NCI-H187 treated with DMSO at 0.1 percent for 48 hours (cell line): ENCODE measurements around the gene VMA21.
A peak's percentile ranks its signal among the peaks of the same experiment; 100 is the strongest.

Experiments
- DNase-seq: peaks from one replicate; lab custom pipeline; 2025; lab: John Stamatoyannopoulos, UW

The VMA21 gene, protein sequence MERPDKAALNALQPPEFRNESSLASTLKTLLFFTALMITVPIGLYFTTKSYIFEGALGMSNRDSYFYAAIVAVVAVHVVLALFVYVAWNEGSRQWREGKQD

DNA sequence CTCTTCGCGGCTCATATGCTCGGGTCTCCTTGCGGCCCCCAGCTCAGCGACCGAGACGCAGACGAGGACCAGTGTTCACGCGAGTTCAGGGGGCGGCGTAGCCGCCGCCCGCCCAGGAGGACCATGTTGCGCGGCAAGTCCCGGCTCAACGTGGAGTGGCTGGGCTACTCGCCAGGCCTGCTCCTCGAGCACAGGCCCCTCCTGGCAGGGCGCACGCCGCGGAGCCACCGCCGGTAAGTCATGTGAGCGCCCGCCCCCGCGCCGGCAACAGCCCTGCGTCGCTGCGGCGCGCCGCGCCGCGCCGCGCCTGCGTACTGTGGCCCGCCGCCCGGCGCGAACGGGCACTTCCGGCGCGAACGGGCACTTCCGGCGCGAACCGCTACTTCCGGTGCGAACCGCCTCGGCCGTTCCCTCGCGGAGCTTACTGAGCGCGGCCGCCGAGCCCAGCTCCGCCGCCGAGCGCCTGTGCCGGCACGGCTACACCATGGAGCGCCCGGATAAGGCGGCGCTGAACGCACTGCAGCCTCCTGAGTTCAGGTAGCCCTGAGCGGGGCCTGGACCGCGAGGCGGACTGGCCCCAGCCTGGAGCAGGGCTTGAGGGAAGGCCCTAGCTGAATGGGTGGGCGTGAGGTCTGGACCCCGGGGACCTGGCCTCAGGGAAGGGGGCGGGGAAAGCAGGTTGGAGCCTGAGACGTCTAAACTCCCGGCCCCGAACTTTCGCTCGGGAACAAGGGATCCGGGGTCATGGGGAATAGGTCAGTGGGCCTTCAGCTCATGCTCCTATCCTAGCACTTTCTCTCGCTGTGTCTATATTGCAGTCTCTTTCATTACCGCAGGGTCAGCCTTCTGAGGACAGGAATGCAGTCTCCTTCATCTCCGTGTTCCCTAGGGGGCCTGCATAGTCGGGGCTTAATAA, at the start of gene VMA21:
Gene VMA21, plus strand, starts transcription at position 382 of the 916 bp plus-strand sequence. Its CDS starts 103 bp downstream, at position 485.
- peak; percentile 53 for DNase-seq

DNA sequence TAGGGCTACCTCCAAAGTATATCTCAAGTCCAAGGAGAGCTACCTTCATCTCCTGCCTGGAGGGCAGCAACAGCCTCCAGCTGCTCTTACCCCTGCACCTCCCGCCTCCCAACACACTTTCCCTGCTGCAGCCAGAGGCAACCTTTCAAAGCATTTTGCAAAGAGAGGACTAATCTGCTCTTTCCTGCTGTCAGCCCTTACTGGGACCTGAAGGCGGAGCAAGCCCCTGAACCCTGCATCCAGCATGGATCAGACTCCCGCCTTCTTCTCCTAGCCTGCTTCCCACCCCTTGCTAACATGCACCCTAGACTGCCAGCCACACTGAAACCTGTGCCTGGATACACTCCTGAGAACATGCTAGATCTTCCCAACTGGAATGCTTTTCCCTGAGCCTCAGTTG, 37.7 kb upstream of the VMA21 start:
- DNase-seq: no peak

DNA sequence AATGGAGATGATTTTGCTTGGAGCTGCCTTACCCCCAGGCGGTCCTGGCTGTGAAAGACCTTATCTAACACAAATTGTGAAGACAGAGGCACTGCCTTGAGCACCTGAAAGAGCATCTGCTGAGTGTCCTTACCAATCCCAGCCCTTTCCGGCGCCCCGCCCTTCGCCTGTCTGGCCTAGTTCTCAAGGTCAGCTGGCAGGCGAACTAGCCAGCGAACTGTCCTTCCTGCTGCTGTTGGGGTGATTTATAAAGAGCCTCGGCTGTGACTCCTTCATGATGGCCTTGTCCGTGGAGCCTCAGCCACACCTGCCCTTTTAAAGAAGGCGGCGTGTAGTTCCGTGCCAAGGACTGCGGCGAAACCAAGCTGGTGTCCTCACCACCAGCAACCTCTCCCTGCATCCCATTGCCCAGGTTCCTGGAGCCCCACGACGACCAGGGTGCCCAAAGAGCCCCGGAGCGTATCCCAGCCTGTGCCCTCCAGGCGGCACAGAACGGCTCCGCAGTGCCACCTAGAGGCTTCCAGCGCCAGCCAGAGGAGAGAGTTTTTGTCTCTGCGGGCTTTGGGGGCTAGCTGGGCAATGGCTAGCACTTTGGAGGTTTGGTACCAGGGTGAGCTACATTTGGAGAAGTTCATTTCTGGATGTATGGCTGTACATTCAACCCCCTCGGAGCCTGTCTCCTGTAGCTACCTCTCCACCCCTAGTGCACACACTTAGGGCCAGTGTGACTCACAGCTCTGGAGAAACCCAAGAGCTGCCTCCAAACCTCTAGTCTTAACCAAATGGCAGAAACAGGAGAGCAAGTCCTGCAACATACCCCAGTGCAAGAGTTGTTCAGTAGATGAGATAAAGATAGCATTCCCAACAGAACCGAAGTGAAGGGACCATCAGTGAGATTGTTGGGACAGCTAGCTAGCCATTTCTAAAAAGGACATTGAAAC, 36.8 kb upstream of the VMA21 start:
- no peak for DNase-seq

DNA sequence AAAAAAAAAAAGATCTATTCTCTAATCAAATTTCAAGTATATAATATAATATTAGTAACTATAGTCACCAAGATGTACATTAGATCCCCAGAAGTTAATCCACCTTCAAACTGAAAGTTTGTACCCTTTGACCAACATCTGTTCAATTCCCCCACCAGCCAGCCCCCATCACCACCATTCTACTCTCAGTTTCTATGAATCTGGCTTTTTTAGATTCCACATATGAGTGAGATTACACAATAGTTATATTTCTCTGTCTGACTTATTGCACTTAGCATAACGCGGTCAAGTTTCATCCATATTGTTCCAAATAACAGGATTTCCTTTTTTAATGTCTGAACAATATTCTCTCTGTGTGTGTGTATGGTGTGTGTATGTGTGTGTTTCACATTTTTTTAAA, 33.7 kb upstream of the VMA21 start:
- no peak for DNase-seq

DNA sequence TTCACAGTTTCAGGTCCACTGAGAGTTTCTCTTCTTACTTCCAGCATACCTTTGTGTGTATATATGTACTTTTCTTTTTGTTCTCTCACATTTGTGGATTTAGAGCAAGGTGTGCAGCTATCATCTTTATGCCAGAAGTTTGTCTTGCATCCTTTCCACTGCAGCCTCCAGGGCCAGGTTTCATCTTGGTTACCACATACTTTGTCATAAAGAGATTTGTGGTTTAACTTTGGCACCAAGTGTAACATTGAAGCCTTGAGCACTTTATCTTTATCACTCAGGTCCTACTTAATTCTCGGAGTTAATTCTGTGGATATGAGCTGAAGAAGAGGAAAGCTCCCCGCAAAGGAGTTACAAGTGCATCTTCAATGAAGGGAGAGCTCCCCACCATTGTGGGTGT, 31.4 kb upstream of the VMA21 start:
- DNase-seq: no peak

DNA sequence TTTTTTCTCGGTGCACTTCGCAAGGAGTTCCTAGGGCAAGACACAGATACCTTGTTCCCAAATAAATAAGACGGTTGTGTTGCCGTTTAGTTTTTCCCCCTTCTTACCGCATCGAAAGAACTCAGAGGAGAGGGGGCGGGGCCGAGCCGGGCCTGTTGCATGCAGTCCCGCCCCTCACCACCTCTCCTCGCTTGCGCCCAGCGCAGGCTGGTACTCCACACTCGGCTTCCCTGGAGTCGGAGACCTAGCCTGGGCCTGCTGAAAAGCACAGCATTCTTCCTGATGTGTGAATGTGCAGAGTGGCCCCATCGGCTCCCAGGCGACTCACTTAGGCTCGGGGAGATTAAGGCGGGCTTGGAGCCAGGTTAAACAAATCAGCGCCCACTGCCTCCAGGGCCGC, 26.1 kb upstream of the VMA21 start:
- no peak for DNase-seq

DNA sequence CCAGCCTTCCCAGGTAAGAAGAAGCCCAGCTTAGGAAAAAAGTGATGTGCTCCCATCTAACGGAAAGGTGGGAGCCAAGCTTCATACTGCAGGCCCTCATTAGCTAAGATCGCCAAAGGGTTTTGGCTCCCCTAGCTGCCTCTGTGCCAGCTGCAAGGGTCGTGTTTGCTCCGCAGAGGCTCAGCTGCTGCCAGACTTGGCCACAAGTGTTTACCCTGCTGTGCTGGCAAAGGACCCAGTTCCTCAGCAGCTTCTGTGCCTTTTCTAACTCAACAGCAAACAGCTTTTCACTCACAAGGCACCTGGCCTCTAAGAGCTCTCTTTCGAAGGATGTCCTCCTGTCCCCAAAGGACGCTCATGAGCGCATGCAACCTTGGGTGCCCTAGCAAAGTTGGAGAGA, 12.2 kb upstream of the VMA21 start:
- no peak for DNase-seq

DNA sequence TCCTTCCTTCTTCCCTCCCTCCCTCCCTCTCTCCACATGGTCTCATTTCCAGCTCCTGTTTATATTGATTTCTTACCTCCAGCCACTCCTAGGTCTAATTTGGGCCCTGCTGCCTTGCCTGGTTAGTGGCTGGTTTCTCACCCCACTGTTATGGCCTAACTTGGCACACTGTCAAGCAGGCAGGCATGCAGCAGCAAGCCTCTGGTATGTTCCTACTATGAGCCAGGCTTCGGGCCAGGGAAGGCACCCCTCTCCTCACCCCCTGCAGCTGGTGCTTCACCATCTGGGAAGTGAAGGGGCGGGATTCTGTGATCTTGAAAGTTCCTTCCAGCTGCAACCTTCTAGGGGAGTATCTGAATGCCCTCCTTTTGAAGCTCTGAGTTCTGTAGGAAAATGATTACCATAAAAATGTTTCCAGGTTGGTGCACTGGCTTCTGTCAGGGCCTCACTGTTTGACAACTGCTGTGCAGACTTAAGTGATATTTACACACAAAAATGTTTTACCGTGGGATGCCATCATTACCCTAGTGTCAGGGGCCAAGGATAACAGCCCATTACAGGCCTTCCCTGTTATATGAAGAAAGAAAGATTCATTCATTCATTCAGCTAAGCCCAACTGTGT, 10.1 kb upstream of the VMA21 start:
- no peak for DNase-seq

DNA sequence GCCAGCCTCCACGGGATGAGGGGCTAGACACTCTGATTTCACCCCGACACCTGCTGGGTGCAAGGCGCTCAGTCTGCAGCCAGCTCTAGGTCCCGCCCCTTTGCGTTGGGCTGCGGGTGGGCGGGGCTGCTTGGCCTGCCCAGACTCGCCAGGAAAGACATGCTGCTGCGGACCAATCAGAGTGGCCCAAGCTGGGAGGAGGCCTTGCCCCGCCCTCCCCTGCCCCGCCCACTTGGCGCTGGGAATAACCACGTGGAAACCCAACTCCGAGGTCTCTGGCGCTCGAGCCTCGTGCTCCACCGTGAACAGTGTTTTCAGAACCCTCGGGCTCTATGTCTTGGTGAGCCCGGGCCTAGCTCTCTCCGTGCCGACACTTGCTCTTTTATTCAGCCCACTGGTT, 5.3 kb upstream of the VMA21 start:
- DNase-seq: no peak

DNA sequence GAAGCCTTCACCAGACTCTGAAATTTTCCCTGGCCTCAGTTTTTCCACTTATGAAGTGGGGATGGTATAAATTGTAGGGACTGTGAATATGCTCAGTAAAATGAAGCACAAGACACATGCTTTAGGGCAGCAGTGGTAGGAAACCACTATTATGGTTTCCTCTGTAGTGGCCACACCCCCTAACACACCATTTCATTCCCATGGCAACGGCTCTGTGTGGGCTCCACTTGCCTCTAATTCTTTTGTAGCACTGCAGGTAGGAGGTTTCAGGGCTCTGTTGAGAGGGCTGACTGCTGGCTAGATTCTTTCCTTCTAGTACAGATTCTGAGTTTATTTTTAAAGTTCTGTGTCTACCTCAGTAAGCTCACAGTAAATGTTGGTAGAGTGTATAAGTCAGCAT, 3.5 kb upstream of the VMA21 start:
- peak; percentile 50 for DNase-seq

DNA sequence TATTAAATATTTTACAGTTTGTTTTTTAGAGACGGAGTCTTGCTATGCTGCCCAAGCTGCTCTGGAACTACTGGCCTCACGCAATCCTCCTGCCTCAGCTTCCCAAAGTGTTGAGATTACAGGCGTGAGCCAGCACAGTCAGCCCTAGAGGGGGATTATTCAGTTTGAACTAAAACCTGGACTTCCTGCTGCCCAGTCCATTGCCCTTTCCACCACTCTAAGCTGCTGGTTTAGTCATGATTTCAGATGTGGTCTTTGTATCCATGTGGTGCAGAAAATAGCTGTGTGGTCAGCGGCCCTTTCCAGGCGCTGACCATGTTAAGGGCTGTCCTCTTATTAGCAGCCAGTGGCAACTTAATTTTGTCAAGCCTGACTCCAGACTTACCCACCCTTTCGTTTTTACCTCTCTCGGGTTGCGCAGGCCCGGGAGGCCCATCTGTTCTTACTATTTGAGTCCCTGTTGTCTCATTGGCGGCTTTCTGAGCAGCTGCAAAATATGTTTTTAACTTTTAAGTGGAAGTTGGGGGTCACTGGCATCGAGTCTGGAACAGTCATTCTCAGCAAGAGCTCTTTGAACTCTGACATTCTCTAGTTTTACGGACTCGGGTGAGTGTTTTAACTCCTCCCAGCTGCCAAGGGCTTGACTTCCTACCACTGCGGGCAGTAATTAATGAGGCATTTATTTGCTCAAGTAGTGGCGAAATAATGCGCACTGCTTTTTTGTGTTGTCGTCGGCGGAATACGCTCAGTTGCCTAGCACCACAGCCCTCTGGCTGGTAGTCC, 773 bp upstream of the VMA21 start:
- DNase-seq: no peak

DNA sequence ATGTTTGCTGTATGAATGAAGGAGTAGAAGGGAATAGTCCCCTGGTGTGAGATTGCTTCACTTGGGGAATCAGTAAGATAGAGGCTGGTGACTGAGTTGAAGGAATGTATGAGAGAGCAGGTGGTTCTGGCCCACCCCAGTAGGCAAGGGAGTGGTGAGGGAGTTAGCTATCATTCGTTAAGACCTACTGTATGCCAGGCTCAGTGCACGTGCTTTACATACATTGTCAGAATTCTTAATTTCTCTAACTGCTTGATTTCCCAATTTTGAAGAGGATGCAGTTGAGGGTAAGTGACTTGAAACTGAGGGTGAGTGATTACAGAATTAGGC, 700 bp downstream of the VMA21 start:
- DNase-seq: no peak

DNA sequence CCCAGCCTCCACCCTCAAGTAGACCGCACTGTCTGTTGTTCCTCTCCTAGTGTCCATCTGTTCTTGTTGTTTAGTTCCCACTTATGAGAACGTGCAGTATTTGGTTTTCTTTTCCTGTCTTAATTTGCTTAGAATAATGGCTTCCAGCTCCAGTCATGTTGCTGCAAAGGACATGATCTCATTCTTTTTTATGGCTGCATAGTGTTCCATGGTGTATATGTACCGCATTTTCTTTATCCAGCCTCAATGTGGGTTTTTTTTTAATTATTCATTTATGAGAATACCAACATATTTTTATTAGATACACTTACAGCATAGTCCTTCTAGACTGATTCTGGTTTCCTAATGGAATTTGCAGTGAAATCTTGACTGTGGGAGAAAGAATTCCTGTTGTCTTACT, 1.3 kb downstream of the VMA21 start:
- DNase-seq: no peak

DNA sequence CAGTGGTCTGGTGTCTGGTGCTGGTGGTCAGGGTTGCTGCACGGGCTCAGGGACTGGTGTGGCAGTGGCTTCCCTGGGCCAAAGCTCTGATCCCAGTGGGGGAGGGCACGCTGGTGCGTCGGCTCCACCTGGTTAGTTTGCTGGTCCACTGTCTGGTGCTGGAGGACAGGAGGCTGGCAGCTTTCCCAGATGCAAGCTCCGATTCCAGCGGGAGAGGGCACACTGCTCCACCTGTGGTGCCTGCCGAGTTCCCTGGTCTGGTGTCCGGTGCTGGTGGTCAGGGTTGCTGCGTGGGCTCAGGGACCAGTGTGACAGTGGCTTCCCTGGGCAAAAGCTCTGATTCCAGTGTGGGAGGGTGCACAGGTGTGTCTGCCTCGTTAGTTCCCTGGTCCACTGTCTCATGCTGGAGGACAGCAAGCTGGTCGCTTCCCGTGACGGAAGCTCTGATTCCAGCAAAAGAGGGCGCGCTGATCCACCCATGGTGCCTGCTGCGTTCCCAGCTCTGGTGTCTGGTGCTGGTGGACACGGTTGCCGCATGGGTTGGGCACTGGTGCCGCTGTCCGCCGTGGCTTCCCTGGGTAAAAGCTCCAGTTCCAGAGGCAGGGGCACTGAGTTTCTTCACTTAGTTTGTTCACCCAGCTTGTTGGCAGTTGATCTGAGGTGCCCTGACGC, 5.8 kb downstream of the VMA21 start:
- DNase-seq: no peak

DNA sequence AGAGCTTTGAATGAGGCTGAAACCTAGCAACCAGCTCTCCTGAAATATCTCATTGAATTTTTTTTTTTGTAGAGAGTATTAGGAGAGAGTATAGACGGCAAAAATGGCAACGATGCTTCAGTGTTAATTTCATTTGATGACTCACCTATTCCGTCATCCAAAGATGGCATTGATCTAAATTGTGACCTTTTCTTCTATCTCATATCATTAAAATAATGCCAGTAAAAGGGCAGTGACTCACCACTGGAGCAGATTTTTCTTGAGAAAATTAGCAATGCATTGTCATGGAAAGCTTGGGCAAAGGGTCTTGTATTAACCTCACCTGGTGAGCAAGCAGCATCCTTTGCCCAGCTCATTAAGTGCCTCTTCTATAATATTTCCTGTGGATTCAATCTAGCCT, 19.6 kb downstream of the VMA21 start:
- no peak for DNase-seq

DNA sequence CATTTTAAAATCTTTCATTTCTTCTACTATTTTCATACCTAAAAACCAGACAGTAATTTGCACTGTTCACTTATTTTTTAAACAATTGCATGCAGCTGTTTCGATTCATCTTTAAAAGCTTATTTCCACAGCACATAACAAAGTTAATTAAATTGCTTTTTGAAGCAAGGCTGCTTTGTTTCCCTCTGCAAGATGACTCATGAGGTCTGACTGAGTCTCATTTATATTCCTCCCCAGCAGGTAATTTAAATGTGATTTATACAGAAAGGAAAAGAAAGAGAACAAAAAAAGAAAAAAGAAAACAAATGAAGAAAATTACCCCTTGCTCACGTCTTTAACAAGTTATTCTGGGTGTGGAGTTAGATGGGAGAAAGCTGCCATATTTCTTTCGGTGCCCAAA, 22.8 kb downstream of the VMA21 start:
- DNase-seq: no peak

DNA sequence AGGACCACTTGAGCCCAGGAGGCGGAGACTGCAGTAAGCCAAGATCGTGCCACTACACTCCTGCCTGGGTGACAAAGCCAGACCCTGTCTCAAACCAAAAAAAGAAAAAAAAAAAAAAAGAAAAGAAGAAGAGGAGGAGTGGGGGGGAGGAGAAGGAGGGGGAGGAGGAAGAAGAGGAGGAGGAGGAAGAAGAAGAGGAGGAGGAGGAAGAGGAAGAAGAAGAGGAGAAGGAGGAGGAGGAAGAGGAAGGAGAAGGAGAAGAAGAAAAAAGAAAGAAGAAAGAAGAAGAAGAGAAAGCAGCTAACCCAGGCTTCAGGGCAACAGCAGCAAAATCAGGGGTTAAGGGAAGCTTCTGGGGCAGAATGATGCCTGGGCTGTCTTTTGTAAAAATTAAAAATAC, 27.5 kb downstream of the VMA21 start:
- no peak for DNase-seq

DNA sequence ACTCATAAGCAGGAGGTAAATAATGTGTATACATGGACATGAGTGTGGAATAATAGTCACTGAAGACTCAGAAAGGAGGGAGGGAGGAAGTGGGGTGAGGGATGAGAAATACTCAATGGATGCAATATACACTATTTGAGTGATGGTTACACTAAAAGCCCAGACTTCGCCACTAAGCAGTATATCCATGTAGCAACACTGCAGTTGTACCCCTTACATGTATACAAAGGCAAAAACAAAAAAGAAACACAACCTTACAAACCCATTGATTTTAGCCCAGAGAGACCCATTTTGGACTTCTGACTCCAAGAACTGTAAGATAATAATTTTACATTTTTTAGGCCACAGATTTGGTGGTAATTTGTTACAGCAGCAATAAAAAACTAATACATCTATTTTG, 51.5 kb downstream of the VMA21 start:
- DNase-seq: no peak

DNA sequence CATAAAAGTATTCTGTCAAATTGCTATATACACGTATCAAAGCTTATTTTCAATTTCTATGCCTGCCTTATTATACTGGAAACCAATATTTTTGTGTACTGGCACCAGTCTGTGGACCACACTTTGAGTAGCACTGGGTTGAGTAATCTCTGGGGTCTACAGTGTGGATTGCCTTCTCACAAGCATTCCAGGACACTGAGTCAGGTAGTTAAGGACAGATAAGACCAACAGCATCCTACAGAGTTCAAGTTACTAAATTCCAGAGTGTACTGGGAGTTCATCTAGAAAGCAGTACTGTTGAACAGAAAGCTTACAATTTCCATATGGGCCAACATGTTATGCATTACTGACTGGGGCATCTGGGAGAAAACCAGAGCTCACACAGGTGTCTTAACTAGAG, 61.8 kb downstream of the VMA21 start:
- DNase-seq: no peak
